ENCODE measurements around the gene CCNE1. TPM values are rescaled to one million over a fixed set of nuclear protein-coding genes. Genes with fewer than 3 reads are reported as not detected.
A peak's percentile ranks its signal among the peaks of the same experiment; 100 is the strongest.

Gene CCNE1
- not detected for total RNA-seq

- Histone ChIP-seq H3K27ac (peak within 1 kb of the TSS in 3 of 4 donors; percentile 1 to 57 (median 48)), H3K4me1 (peaks cover 13% of the 10 kb centered on the region), H3K9me3 (no peaks in the 10 kb centered on the region), H3K36me3 (replicated peaks in 1 of 2; ENCODE audit: insufficient read depth in 1 of 2, low read depth in 2 of 2) (no peaks in the 10 kb centered on the region), H3K4me3 (no peak within 1 kb of the TSS), H3K27me3 (no peaks in the 10 kb centered on the region)
- peak; percentile 94 to 97 (median 95) for DNase-seq
- ATAC-seq: peak; percentile 97
- TF ChIP-seq CTCF (IDR thresholded peaks at IDR 0.05): peak in 1 of 7 experiments; percentile 14
- peak in 1 of 3 donors; percentile 17 for TF ChIP-seq POLR2A (IDR thresholded peaks at IDR 0.05)
- 2 to 5% methylated on average over 18 to 53 of the region's 125 CpGs for WGBS, 2 donors
- intact Hi-C loops (cut with DNase I): no loop called here
Measured at GRCh38 chr19:29811125-29812079, at the start of gene CCNE1. TSS of gene CCNE1 (plus strand) at chr19:29811991. CDS start at chr19:29812556, 565 bp downstream.

GRCh38 chr19:29763196-29763595 lies 48.6 kb upstream of the CCNE1 start:
- ATAC-seq (no peak), DNase-seq (no peak)
- no peaks in the 10 kb centered on the region for H3K27me3 ChIP-seq
- 74 to 80% methylated on average over 4 of the region's 4 CpGs for WGBS, 2 donors
- H3K27ac ChIP-seq: no peak overlapping the region
- H3K9me3 ChIP-seq: no peaks in the 10 kb centered on the region
- H3K36me3 ChIP-seq (replicated peaks in 1 of 2; ENCODE audit: insufficient read depth in 1 of 2, low read depth in 2 of 2): no peaks in the 10 kb centered on the region
- intact Hi-C loops (cut with DNase I): no loop called here
- TF ChIP-seq POLR2A (IDR thresholded peaks at IDR 0.05) (no peak), CTCF (IDR thresholded peaks at IDR 0.05) (no peak)
- H3K4me3 ChIP-seq: no peak overlapping the region
- peaks cover 8% of the 10 kb centered on the region for H3K4me1 ChIP-seq

GRCh38 chr19:29764361-29764760 lies 47.4 kb upstream of the CCNE1 start:
- intact Hi-C loops (cut with DNase I): no loop called here
- WGBS, 2 donors: 84 to 92% methylated on average over 8 of the region's 8 CpGs
- H3K4me1 ChIP-seq: peaks cover 8% of the 10 kb centered on the region
- TF ChIP-seq POLR2A (IDR thresholded peaks at IDR 0.05) (no peak), CTCF (IDR thresholded peaks at IDR 0.05) (no peak)
- no peaks in the 10 kb centered on the region for H3K36me3 ChIP-seq (replicated peaks in 1 of 2; ENCODE audit: insufficient read depth in 1 of 2, low read depth in 2 of 2)
- no peak overlapping the region for H3K27ac ChIP-seq
- DNase-seq: no peak
- H3K27me3 ChIP-seq: no peaks in the 10 kb centered on the region
- H3K9me3 ChIP-seq: no peaks in the 10 kb centered on the region
- H3K4me3 ChIP-seq: no peak overlapping the region
- no peak for ATAC-seq

GRCh38 chr19:29766100-29766499 lies 45.7 kb upstream of the CCNE1 start:
- TF ChIP-seq CTCF (IDR thresholded peaks at IDR 0.05) (no peak), POLR2A (IDR thresholded peaks at IDR 0.05) (no peak)
- intact Hi-C loops (cut with DNase I): no loop called here
- DNase-seq (no peak), ATAC-seq (no peak)
- H3K27me3 ChIP-seq: no peaks in the 10 kb centered on the region
- H3K36me3 ChIP-seq (replicated peaks in 1 of 2; ENCODE audit: insufficient read depth in 1 of 2, low read depth in 2 of 2): no peaks in the 10 kb centered on the region
- no peak overlapping the region for H3K27ac ChIP-seq
- H3K9me3 ChIP-seq: no peaks in the 10 kb centered on the region
- no peaks in the 10 kb centered on the region for H3K4me1 ChIP-seq
- H3K4me3 ChIP-seq: no peak overlapping the region
- WGBS, 2 donors: 42 to 59% methylated on average over 2 to 3 of the region's 3 CpGs
